Measurements from ENCODE around the gene RBM10.
A peak's percentile ranks its signal among the peaks of the same experiment; 100 is the strongest.
"Not testable (repeated sequence)": the region's sequence is repeated elsewhere in the genome, so short reads cannot be mapped to it uniquely, and the experiment has no call there.

Gene RBM10, protein sequence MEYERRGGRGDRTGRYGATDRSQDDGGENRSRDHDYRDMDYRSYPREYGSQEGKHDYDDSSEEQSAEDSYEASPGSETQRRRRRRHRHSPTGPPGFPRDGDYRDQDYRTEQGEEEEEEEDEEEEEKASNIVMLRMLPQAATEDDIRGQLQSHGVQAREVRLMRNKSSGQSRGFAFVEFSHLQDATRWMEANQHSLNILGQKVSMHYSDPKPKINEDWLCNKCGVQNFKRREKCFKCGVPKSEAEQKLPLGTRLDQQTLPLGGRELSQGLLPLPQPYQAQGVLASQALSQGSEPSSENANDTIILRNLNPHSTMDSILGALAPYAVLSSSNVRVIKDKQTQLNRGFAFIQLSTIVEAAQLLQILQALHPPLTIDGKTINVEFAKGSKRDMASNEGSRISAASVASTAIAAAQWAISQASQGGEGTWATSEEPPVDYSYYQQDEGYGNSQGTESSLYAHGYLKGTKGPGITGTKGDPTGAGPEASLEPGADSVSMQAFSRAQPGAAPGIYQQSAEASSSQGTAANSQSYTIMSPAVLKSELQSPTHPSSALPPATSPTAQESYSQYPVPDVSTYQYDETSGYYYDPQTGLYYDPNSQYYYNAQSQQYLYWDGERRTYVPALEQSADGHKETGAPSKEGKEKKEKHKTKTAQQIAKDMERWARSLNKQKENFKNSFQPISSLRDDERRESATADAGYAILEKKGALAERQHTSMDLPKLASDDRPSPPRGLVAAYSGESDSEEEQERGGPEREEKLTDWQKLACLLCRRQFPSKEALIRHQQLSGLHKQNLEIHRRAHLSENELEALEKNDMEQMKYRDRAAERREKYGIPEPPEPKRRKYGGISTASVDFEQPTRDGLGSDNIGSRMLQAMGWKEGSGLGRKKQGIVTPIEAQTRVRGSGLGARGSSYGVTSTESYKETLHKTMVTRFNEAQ

DNA sequence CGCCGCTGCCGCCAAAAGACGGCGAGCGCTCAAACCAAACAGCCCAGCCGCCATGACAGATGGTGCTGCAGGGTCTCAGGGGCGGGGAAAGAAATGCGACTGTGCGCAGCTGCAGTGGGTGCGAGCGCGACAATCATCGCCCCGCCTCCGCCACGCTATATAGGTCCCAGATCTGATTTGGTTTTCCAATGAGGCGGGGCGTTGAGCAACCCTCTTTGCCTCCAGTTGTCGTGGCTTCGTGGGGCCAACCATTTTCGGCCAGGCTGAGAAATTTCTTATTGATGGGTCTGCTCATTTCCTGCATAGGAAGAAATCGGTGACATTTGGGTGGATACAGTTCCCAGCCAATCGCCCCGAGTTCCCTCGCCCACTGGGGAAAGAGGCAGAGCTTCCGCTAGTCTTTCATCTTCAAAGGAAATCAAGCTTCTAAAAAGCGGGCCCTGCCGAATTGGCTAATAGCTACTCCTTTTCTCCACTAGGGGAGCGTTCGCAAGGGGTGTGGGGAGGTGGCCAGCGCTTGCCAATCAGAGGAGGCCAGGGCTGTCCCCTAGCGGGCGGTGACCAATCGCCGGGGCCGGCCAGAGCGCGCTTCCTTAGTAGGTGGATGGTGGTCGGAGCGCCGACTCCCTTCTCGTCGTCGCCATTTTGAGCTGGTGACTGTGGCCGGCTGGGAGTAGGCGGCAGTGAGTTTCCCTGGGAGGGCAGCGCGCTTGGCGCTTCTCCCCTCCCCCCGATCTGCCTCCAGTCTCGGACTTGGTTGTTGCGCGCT is at the start of gene RBM10, which contains the start of gene NDUFB11:
RBM10 (plus strand) TSS at position 596 of the 769 bp plus-strand sequence. CDS start 2,261 bp downstream, outside the sequence.
NDUFB11 (minus strand) TSS at position 77 of the 769 bp plus-strand sequence; CDS start at position 54, 23 bp downstream.
- peak; percentile 93 for DNase-seq (ENCODE audit: low spot score)

DNA sequence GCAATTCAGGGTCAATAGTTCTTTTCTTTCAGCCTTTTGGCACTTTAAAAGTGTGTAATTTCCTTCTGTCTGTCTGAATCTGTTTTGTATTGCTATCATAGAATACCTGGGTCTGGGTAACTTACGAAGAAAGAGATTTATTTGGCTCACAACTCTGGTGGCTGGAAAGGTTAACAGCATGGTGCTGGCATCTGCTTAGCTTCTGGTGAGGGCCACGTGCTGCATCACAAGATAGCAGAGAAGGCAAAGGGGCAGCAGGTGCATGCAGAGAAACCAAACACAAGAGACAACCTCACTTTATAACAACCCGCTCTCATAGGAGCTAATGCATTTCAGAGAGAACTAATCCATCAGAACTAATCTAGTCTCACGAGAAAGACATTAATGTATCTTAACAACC is 48.0 kb upstream of the RBM10 start:
- no peak for DNase-seq (ENCODE audit: low spot score)

GRCh38 chrX:47098338-47099094 is 46.5 kb upstream of the RBM10 start:
- DNase-seq (ENCODE audit: low spot score): no peak

- no peak for DNase-seq (ENCODE audit: low spot score)
Observed at GRCh38 chrX:47101206-47101605, 43.8 kb upstream of the RBM10 start.

GRCh38 chrX:47110936-47111615 is 33.9 kb upstream of the RBM10 start:
- DNase-seq (ENCODE audit: low spot score): not testable (repeated sequence)

- DNase-seq (ENCODE audit: low spot score): no peak
Observed at GRCh38 chrX:47112316-47112954, 32.6 kb upstream of the RBM10 start.

- not testable (repeated sequence) for DNase-seq (ENCODE audit: low spot score)
Observed at GRCh38 chrX:47116551-47117110, 28.4 kb upstream of the RBM10 start.

GRCh38 chrX:47124466-47124865 is 20.6 kb upstream of the RBM10 start:
- not testable (repeated sequence) for DNase-seq (ENCODE audit: low spot score)

DNA sequence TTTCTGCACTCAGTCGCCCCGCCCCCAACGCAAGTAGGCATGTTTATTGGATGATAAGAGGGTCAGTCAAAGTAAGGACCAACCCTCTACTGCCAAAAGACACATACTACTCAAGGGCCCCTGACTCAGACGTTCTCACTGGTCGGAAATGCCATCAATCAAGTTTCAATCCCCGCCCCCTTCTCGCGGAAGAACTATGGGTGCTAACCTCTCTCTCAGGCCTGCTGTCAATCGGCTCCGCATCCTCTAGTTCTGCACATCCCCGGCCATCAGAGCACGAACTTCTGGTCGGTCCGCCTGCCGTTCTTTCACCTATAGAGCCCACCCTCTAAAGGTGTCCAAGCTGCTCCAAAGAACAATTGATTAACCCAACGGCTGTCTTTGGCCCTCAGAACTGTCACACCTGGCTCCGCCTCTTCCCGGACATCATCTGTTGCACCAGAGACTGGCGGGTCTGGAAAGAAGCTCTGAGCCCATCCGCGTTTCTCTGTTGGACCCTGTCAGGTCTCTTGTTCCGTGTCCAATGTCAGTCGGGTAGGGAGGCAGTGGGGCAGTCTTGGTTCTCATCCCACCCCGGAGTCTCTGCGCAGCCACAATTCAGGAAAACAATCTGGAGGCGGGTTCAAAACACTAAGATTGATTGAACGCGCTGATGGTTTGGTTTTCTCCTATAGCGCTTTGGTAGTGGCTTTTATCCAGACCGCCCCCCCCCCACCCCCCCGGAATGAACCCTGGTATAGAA is 15.7 kb upstream of the RBM10 start:
- peak; percentile 95 for DNase-seq (ENCODE audit: low spot score)

DNA sequence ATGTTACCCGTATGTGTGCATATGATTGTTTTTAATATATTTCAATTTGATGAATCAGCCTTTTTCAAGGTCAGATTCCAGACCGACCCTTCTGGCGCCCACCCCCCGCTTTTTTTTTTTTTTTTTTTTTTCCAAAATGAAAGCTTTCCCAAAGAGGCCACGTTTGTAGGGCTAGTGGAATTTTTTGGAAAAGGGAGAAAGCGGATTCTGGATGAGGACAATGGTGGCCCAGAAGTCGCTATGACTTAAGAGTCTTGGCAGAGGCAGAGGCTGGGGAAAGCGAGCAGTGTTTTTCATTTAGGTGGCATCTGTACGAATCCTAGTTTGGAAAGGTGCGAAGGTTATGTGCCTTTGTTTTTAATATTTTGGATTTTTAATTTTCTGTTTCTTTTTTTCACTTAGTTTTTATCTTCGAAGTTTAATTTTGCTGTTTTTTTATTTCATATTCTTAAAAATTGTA is 15.1 kb upstream of the RBM10 start:
- no peak for DNase-seq (ENCODE audit: low spot score)

DNA sequence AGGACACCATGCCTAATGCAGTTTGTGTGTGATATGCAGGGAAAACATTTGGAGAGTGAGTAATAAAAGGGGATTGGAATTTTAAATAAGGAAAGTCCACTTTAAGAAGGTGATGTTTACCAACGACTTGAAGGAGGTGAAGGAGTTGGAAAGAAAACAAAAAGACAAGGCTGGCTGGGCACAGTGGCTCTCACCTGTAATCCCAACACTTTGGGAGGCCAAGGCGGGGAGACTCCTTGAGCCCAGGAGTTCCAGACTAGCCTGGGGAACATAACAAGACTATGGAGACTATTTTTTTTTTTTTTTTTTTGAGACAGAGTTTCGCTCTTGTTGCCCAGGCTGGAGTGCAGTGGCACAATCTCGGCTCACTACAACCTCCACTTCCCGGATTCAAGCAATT is 11.5 kb upstream of the RBM10 start:
- no peak for DNase-seq (ENCODE audit: low spot score)

- DNase-seq (ENCODE audit: low spot score): not testable (repeated sequence)
Observed at GRCh38 chrX:47135650-47136049, 9.4 kb upstream of the RBM10 start.

GRCh38 chrX:47138171-47138570 is 6.8 kb upstream of the RBM10 start:
- DNase-seq (ENCODE audit: low spot score): no peak

GRCh38 chrX:47143894-47144625 is 961 bp upstream of the RBM10 start:
- DNase-seq (ENCODE audit: low spot score): peak; percentile 20

DNA sequence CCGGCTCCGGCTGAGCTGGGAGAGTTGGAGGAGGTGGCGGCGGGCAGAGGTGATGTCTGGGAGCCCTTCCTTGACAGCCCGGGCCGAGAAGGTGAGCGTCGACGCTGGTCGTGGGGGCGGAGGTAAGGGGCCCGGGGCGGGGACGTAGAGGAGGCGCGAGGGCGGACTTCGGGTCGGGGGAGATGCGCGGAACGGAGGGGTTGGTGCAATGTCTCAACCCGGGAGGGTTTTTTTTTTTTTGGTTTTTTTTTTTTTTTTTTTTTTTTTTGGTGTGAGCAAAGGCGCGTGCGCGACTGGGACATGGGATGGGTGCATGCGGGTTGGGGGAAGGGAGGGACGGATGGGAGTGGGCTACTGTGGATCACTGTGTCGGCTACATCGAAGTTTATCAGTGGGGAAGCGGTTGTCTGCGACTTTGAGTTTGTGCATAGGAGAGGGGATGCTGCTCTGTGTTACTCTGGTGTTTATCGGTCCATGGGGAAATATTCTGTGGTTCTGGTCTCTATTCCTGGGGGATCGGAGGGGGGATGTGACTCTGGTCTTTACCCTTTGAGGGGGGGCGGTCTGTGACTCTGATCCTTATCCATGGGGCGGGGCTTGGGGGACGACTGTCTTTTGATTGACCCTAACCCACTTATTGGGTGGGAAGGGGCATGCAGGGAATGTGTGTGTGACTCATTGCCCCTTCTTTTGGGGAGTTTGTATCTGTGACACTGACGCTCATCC is 537 bp downstream of the RBM10 start:
- no peak for DNase-seq (ENCODE audit: low spot score)

DNA sequence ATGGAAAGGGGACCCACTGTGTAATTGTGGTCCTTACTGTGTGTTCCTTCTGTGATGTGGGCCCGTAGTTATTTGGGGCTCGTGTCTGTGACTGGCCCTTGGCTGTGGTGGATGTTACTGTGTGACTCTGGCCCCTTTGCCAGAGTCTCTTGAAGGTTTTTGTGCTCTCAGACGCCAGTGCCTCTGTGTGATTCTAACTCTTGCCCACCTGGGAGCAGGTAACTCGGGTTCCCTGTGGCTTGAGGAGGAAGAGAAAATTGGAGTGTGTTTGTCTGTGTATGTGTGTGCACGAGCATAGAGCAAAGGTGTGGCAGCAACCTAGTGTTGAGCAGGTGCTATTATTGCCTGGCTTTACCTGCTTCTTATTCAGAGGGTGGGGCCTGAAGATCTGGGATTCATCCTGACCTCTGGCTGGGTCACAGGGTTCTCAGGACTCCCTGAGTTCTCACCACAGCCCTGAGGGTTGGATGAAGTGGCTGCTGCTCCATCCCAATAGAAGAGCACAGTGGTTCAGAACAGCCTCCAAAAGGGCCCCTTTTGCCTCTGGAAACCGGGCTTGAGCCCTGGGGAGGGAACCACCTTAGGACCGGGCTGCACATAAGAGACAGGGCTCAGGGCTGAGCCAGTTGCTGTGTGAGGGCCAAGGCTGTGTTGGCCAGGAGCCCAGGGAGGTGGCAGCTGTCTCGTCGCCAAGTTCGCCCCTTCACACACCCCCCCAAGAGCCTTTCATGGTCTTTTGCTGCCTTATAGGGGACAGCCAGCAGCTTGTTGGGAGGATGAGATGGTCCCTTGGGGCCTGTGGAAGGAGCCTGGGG is 1.3 kb downstream of the RBM10 start:
- no peak for DNase-seq (ENCODE audit: low spot score)

All from putamen (tissue), 1 donor.